Smooth muscle cell (in vitro differentiated cells): ENCODE measurements around the gene MALSU1. TPM values are rescaled to one million over a fixed set of nuclear protein-coding genes. Genes with fewer than 3 reads are reported as not detected.

Source experiments
- DNase-seq: peaks from one replicate; lab custom pipeline; 2025; ENCODE audit not compliant: unreplicated experiment; lab: John Stamatoyannopoulos, UW
- H2AFZ ChIP-seq: fragments of 200-600 bp; sonication (generic); 2 replicates; pipeline ENCODE4 v1.6.0; 2016; ENCODE audit warnings: antibody characterized with exemption, low read depth, mild to moderate bottlenecking
- H3F3A ChIP-seq: fragments of 200-600 bp; sonication (generic); 2 replicates; pipeline ENCODE4 v1.6.0; 2017; ENCODE audit warnings: antibody characterized with exemption, low read depth
- H3K27ac ChIP-seq: fragments of 200-600 bp; sonication (generic); 2 replicates; pipeline ENCODE4 v1.5.1; 2016; ENCODE audit warnings: low read depth, mild to moderate bottlenecking
- H3K27me3 ChIP-seq: fragments of 200-600 bp; sonication (generic); 2 replicates; pipeline ENCODE4 v1.6.1; 2016; ENCODE audit warnings: low read depth, mild to moderate bottlenecking
- H3K36me3 ChIP-seq: fragments of 200-600 bp; sonication (generic); 2 replicates; pipeline ENCODE4 v1.5.1; 2016; ENCODE audit warnings: low read depth
- H3K4me1 ChIP-seq: fragments of 200-600 bp; sonication (generic); 2 replicates; pipeline ENCODE4 v1.5.1; 2016; ENCODE audit warnings: low read depth
- H3K4me2 ChIP-seq: fragments of 200-600 bp; sonication (generic); 2 replicates; pipeline ENCODE4 v1.6.0; 2016; ENCODE audit warnings: mild to moderate bottlenecking
- H3K4me3 ChIP-seq: fragments of 200-600 bp; sonication (generic); 2 replicates; pipeline ENCODE4 v1.5.1; 2016; ENCODE audit warnings: mild to moderate bottlenecking
- H3K79me2 ChIP-seq: fragments of 200-600 bp; sonication (generic); 2 replicates; pipeline ENCODE4 v1.6.0; 2016; ENCODE audit warnings: low read depth, mild to moderate bottlenecking
- H3K9ac ChIP-seq: fragments of 200-600 bp; sonication (generic); 2 replicates; pipeline ENCODE4 v1.6.0; 2016; ENCODE audit warnings: low read depth
- H3K9me3 ChIP-seq: fragments of 200-600 bp; sonication (generic); replicated peaks from 2 replicates; pipeline ENCODE4 v1.5.1; 2016; ENCODE audit warnings: low read depth
- H4K20me1 ChIP-seq: fragments of 200-600 bp; sonication (generic); 2 replicates; pipeline ENCODE4 v1.6.0; 2016; ENCODE audit warnings: low read depth
- CTCF ChIP-seq: fragments of 200-600 bp; sonication (generic); IDR thresholded peaks from 2 replicates; pipeline ENCODE4 v1.5.1; 2017; ENCODE audit warnings: borderline replicate concordance, mild to moderate bottlenecking, antibody characterized with exemption; ENCODE audit not compliant: insufficient read depth, poor library complexity, severe bottlenecking
- WGBS: methylation state at CpG from one replicate; pipeline ENCODE4 v1.1.7; 2016; ENCODE audit warnings: low lambda C conversion rate; 5-methylcytosine and 5-hydroxymethylcytosine counted together
- polyA plus RNA-seq: library from polyadenylated mRNA; unstranded; fragments of >200 nt; fragmentation: Nextera tagmentation; extraction: Ambion mirVana; gene quantifications from 2 replicates; pipeline ENCODE4 v1.2.1, GENCODE V29; 2016
- total RNA-seq: library from RNA; depleted of rRNA; stranded (reverse); fragments of >200 nt; gene quantifications from 2 replicates; pipeline ENCODE4 v1.2.3, GENCODE V29; 2014

MALSU1 gene
- total and polyA plus RNA-seq, 2 experiments from 2014 or later = 89.8 to 107 TPM

GRCh38 chr7:23266918-23267317 is 32.2 kb upstream of the MALSU1 start:
- Histone ChIP-seq H3F3A (no peaks in the 10 kb centered on the region), H3K27me3 (peaks cover 9% of the 10 kb centered on the region), H3K9ac (no peak overlapping the region), H2AFZ (no peak overlapping the region), H3K4me2 (no peak overlapping the region), H3K4me1 (no peaks in the 10 kb centered on the region), H3K27ac (no peak overlapping the region), H3K4me3 (no peak overlapping the region), H4K20me1 (no peaks in the 10 kb centered on the region), H3K36me3 (no peaks in the 10 kb centered on the region), H3K9me3 (no peaks in the 10 kb centered on the region), H3K79me2 (no peaks in the 10 kb centered on the region)
- TF ChIP-seq CTCF = no peak
- DNase-seq = no peak
- 92% methylated on average over 2 of the region's 2 CpGs for WGBS

GRCh38 chr7:23267357-23267756 is 31.8 kb upstream of the MALSU1 start:
- H3K9ac ChIP-seq = no peak overlapping the region
- WGBS = 93% methylated on average over 2 of the region's 2 CpGs

GRCh38 chr7:23268167-23268566 is 31.0 kb upstream of the MALSU1 start:
- Histone ChIP-seq H2AFZ (no peak overlapping the region), H3F3A (peaks cover 5% of the 10 kb centered on the region), H3K36me3 (no peaks in the 10 kb centered on the region), H3K4me1 (no peaks in the 10 kb centered on the region), H3K27me3 (peaks cover 9% of the 10 kb centered on the region), H3K9me3 (no peaks in the 10 kb centered on the region), H3K79me2 (no peaks in the 10 kb centered on the region), H4K20me1 (no peaks in the 10 kb centered on the region), H3K9ac (no peak overlapping the region), H3K4me3 (no peak overlapping the region), H3K4me2 (no peak overlapping the region), H3K27ac (no peak overlapping the region)
- DNase-seq = no peak
- WGBS = 100% methylated on average over 2 of the region's 2 CpGs
- TF ChIP-seq CTCF = no peak

More at GRCh38 chr7:23267357-23267756, 31.8 kb upstream of the MALSU1 start:
- Histone ChIP-seq H3F3A (peaks cover 2% of the 10 kb centered on the region), H4K20me1 (no peaks in the 10 kb centered on the region), H3K4me2 (no peak overlapping the region), H3K9me3 (no peaks in the 10 kb centered on the region), H2AFZ (no peak overlapping the region), H3K27ac (no peak overlapping the region), H3K79me2 (no peaks in the 10 kb centered on the region), H3K4me3 (no peak overlapping the region), H3K36me3 (no peaks in the 10 kb centered on the region), H3K4me1 (no peaks in the 10 kb centered on the region), H3K27me3 (peaks cover 9% of the 10 kb centered on the region)
- DNase-seq = no peak
- TF ChIP-seq CTCF = no peak

- Histone ChIP-seq H3K9me3 (no peaks in the 10 kb centered on the region), H3K4me2 (no peak overlapping the region), H3K79me2 (no peaks in the 10 kb centered on the region), H2AFZ (no peak overlapping the region), H3K4me3 (no peak overlapping the region), H3K4me1 (peaks cover 5% of the 10 kb centered on the region), H3K27me3 (peaks cover 9% of the 10 kb centered on the region), H3K27ac (no peak overlapping the region), H3F3A (peaks cover 10% of the 10 kb centered on the region), H3K9ac (no peak overlapping the region), H3K36me3 (no peaks in the 10 kb centered on the region), H4K20me1 (no peaks in the 10 kb centered on the region)
- no peak for DNase-seq
- 82% methylated on average over 4 of the region's 4 CpGs for WGBS
- no peak for TF ChIP-seq CTCF
Observed at GRCh38 chr7:23268746-23269145, 30.4 kb upstream of the MALSU1 start.
